ENCODE results near the gene KRT6B.

- no peak for TF ChIP-seq POLR2A (IDR thresholded peaks at IDR 0.05)
- TF ChIP-seq, protein P1, sequence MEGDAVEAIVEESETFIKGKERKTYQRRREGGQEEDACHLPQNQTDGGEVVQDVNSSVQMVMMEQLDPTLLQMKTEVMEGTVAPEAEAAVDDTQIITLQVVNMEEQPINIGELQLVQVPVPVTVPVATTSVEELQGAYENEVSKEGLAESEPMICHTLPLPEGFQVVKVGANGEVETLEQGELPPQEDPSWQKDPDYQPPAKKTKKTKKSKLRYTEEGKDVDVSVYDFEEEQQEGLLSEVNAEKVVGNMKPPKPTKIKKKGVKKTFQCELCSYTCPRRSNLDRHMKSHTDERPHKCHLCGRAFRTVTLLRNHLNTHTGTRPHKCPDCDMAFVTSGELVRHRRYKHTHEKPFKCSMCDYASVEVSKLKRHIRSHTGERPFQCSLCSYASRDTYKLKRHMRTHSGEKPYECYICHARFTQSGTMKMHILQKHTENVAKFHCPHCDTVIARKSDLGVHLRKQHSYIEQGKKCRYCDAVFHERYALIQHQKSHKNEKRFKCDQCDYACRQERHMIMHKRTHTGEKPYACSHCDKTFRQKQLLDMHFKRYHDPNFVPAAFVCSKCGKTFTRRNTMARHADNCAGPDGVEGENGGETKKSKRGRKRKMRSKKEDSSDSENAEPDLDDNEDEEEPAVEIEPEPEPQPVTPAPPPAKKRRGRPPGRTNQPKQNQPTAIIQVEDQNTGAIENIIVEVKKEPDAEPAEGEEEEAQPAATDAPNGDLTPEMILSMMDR (IDR thresholded peaks at IDR 0.05): no peak
These were observed 5.4 kb downstream of the KRT6B start for GRCh38 chr12:52446367-52447045.

Data from sigmoid colon (tissue), 3 donors.